ENCODE measurements around the gene TAF5L. TPM values are rescaled to one million over a fixed set of nuclear protein-coding genes. Genes with fewer than 3 reads are reported as not detected.

The TAF5L gene
- polyA plus RNA-seq, 2 of the 4 experiments (the other 2 are of a cell fraction): 17.4 to 25.0 TPM

DNA sequence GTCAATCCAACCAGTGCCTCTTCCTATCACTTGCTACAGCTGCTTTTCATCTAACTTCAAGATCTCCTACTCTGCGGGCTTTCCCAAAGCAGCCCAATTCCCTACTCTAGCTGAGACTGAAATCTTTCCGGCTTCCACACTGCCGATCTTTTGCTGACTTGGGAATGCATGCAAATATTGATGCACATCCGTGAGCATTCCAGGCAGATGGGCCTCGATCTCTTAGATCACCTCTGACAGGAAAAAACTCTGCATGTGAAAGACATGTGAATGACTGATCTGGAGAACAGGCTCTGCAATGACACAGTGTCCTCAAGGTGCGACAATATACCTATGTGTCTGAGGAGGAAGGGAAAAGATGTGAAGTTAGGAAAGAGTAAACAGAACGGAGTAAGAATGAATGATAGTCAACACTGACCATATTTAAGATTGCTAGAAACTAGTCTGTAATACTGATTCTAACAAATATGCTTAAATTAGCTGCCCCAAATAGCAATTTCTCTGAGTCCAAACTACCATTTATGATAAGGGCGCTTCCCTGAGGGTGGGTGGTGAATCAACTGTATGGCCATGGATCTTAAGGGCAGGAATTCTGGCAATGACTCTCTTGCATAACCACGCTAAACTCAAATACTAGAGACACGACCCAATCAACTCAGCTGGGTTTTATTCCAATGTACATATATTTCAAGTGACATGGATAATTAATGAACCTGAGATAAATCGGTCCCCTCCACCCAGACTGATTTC is 8.4 kb downstream of the TAF5L start:
- TF ChIP-seq, protein P1, sequence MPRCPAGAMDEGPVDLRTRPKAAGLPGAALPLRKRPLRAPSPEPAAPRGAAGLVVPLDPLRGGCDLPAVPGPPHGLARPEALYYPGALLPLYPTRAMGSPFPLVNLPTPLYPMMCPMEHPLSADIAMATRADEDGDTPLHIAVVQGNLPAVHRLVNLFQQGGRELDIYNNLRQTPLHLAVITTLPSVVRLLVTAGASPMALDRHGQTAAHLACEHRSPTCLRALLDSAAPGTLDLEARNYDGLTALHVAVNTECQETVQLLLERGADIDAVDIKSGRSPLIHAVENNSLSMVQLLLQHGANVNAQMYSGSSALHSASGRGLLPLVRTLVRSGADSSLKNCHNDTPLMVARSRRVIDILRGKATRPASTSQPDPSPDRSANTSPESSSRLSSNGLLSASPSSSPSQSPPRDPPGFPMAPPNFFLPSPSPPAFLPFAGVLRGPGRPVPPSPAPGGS (IDR thresholded peaks at IDR 0.05): no peak
- Histone ChIP-seq H3K27ac (no peak overlapping the region), H3K4me2 (no peak overlapping the region), H3K9me3 (no peaks in the 10 kb centered on the region), H3K4me1 (peaks cover 11% of the 10 kb centered on the region; the same call in 2 of the 3 replicates), H3K4me3 (no peak overlapping the region)
- no peak for DNase-seq (ENCODE audit: low read depth in 1 of 2, low spot score in 1 of 2)
- WGBS (ENCODE audit: missing lambda C conversion rate): 88% methylated on average over 11 of the region's 11 CpGs
- no peak for ATAC-seq
- ChIA-PET CTCF (interaction anchor here (1.3 kb wide), 1 partner anchor 17 kb away, joined by 3 read pairs; no protein-coding TSS in a partner anchor), POLR2A (no interaction called here)
- FAIRE-seq: no peak

DNA sequence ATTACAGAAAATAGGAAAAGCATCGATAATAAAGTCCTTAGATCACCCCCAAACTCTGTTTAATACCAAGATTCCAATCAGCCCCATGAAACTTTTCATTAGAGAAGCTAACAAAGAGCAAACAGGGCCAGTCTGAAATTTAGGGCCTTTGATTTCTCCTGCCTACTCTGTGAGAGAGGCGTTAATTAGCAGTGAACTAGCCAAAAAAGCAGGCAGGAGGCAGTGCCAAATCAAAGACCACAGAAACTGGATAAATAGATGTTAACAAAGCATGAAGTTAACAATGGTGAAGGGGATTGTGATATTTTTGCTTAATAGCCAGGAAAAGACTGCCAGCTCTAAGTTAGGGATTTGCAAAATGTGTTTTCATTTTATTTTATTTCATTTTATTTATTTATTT is 11.2 kb downstream of the TAF5L start:
- Histone ChIP-seq H3K9me3 (no peaks in the 10 kb centered on the region), H3K4me3 (no peak overlapping the region), H3K4me1 (no peaks in the 10 kb centered on the region), H3K27ac (no peak overlapping the region), H3K4me2 (no peak overlapping the region)
- FAIRE-seq: no peak
- ChIA-PET POLR2A (no interaction called here), CTCF (no interaction called here)
- TF ChIP-seq HOXB5 (CRISPR knock-in tag; IDR thresholded peaks at IDR 0.05): no peak
- no peak for TF ChIP-seq FOSL2 (IDR thresholded peaks at IDR 0.05)
- TF ChIP-seq FOSL2 (CRISPR knock-in tag; IDR thresholded peaks at IDR 0.05): no peak
- TF ChIP-seq, protein P2, sequence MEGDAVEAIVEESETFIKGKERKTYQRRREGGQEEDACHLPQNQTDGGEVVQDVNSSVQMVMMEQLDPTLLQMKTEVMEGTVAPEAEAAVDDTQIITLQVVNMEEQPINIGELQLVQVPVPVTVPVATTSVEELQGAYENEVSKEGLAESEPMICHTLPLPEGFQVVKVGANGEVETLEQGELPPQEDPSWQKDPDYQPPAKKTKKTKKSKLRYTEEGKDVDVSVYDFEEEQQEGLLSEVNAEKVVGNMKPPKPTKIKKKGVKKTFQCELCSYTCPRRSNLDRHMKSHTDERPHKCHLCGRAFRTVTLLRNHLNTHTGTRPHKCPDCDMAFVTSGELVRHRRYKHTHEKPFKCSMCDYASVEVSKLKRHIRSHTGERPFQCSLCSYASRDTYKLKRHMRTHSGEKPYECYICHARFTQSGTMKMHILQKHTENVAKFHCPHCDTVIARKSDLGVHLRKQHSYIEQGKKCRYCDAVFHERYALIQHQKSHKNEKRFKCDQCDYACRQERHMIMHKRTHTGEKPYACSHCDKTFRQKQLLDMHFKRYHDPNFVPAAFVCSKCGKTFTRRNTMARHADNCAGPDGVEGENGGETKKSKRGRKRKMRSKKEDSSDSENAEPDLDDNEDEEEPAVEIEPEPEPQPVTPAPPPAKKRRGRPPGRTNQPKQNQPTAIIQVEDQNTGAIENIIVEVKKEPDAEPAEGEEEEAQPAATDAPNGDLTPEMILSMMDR (IDR thresholded peaks at IDR 0.05): no peak
- TF ChIP-seq POLR2A (IDR thresholded peaks at IDR 0.05; ENCODE audit: low read length): no peak
- no peak for TF ChIP-seq POLR2AphosphoS2 (conservative IDR thresholded peaks at IDR 0.05; ENCODE audit: low read length)
- TF ChIP-seq, protein P3, sequence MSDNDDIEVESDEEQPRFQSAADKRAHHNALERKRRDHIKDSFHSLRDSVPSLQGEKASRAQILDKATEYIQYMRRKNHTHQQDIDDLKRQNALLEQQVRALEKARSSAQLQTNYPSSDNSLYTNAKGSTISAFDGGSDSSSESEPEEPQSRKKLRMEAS (IDR thresholded peaks at IDR 0.05): no peak
- TF ChIP-seq ESRRA (IDR thresholded peaks at IDR 0.05; ENCODE audit: borderline replicate concordance, low read length): no peak
- TF ChIP-seq SREBF2 (IDR thresholded peaks at IDR 0.05): no peak
- ATAC-seq: no peak
- DNase-seq (ENCODE audit: low read depth in 1 of 2, low spot score in 1 of 2): no peak
- WGBS (ENCODE audit: missing lambda C conversion rate): 97% methylated on average over 2 of the region's 2 CpGs

DNA sequence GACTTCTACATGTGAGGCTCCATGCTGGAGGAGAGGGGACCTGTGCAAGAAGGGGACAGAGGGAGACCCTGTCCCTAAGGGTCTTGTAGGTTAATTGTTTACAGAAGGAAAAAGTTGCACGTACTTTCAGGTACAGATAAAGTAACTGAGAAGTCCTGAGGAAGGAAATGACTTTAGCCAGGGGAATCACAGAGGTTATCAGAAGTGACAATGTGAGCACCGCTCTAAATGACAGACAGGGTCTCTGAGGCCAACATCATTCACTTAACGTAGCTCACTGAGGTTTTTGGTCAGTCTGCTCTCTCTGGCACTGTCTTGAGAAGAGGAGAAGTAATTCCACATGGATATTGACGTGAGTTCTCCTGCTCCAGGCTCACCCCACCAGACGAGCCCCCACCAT is 12.0 kb downstream of the TAF5L start:
- Histone ChIP-seq H3K27ac (no peak overlapping the region), H3K9me3 (no peaks in the 10 kb centered on the region), H3K4me2 (no peak overlapping the region), H3K4me1 (no peaks in the 10 kb centered on the region), H3K4me3 (no peak overlapping the region)
- ATAC-seq (no peak), DNase-seq (ENCODE audit: low read depth in 1 of 2, low spot score in 1 of 2) (no peak), FAIRE-seq (no peak)
- CTCF ChIA-PET: no interaction called here
- 90% methylated on average over 5 of the region's 5 CpGs for WGBS (ENCODE audit: missing lambda C conversion rate)
- no peak for TF ChIP-seq HDAC2 (IDR thresholded peaks at IDR 0.05)
- TF ChIP-seq NPAS2 (CRISPR knock-in tag; IDR thresholded peaks at IDR 0.05; ENCODE audit: borderline replicate concordance): no peak
- TF ChIP-seq GATA3 (IDR thresholded peaks at IDR 0.05; ENCODE audit: borderline replicate concordance): no peak
- no peak for TF ChIP-seq FOSL2 (IDR thresholded peaks at IDR 0.05)
- TF ChIP-seq FOSL2 (CRISPR knock-in tag; IDR thresholded peaks at IDR 0.05): no peak
- no peak for TF ChIP-seq HOXB13 (CRISPR knock-in tag; IDR thresholded peaks at IDR 0.05; ENCODE audit: low read depth)
- no peak for TF ChIP-seq EP300 (IDR thresholded peaks at IDR 0.05)
- TF ChIP-seq, protein P4, sequence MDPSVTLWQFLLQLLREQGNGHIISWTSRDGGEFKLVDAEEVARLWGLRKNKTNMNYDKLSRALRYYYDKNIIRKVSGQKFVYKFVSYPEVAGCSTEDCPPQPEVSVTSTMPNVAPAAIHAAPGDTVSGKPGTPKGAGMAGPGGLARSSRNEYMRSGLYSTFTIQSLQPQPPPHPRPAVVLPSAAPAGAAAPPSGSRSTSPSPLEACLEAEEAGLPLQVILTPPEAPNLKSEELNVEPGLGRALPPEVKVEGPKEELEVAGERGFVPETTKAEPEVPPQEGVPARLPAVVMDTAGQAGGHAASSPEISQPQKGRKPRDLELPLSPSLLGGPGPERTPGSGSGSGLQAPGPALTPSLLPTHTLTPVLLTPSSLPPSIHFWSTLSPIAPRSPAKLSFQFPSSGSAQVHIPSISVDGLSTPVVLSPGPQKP (IDR thresholded peaks at IDR 0.05; ENCODE audit: low read depth, low read length): no peak
- no peak for TF ChIP-seq FOSB (CRISPR knock-in tag; IDR thresholded peaks at IDR 0.05)
- TF ChIP-seq NR3C1 (IDR thresholded peaks at IDR 0.05): no peak
- TF ChIP-seq CEBPB (IDR thresholded peaks at IDR 0.05): no peak
- no peak for TF ChIP-seq JUN (IDR thresholded peaks at IDR 0.05)
- TF ChIP-seq HOXA7 (CRISPR knock-in tag; IDR thresholded peaks at IDR 0.05): no peak
- no peak for TF ChIP-seq MAFK (IDR thresholded peaks at IDR 0.05; ENCODE audit: partially characterized antibody)
- no peak for TF ChIP-seq RCOR1 (IDR thresholded peaks at IDR 0.05; ENCODE audit: low read depth, low read length)
- TF ChIP-seq, protein P5, sequence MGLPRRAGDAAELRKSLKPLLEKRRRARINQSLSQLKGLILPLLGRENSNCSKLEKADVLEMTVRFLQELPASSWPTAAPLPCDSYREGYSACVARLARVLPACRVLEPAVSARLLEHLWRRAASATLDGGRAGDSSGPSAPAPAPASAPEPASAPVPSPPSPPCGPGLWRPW (IDR thresholded peaks at IDR 0.05): no peak
- TF ChIP-seq, protein P2 (IDR thresholded peaks at IDR 0.05): no peak
- no peak for TF ChIP-seq BHLHE40 (IDR thresholded peaks at IDR 0.05; ENCODE audit: low read depth, low read length)
- no peak for TF ChIP-seq ZC3H11A (IDR thresholded peaks at IDR 0.05)
- POLR2A ChIA-PET: no interaction called here

Data from A549 (cell line).